ENCODE measurements around the gene AGFG1. TPM values are rescaled to one million over a fixed set of nuclear protein-coding genes. Genes with fewer than 3 reads are reported as not detected.

The AGFG1 gene
- total RNA-seq, 1 donor from 2014 or later: 84.1 TPM

DNA sequence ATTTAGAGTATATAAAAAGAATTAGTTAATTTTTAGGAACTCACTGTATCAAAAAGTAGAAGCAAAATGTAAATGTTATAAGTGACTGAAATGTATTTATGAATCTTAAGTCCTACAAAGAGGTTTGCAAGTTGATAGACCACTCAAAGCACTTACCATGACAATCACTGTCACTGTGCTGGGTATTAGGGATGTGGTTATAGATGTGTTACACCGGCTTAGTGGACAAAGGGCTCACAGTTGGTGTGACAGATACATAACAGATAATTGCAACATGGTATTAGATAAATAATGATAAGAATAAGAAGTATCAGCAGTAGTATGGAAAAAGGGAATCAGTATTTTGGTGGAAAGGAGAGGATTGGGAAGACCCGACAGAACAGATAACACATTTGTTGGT, 21.6 kb downstream of the AGFG1 start:
- Histone ChIP-seq H3K27ac (ENCODE audit: low read depth, low read length) (no peak overlapping the region), H3K4me3 (ENCODE audit: insufficient read depth, low read depth, low read length) (no peak overlapping the region), H3K9me3 (ENCODE audit: insufficient read depth, low read depth, low read length) (no peaks in the 10 kb centered on the region), H3K36me3 (ENCODE audit: insufficient read depth, low read length) (peaks cover 3% of the 10 kb centered on the region), H4K20me1 (ENCODE audit: insufficient read depth, low read length) (peaks cover 65% of the 10 kb centered on the region), H3K27me3 (ENCODE audit: insufficient read depth, low read length) (no peaks in the 10 kb centered on the region), H3K9ac (ENCODE audit: low read length) (no peak overlapping the region), H3K79me2 (ENCODE audit: insufficient read depth, low read length) (peaks cover 98% of the 10 kb centered on the region), H3K4me2 (ENCODE audit: low read length) (no peak overlapping the region), H3K4me1 (ENCODE audit: insufficient read depth, low read length) (no peaks in the 10 kb centered on the region), H2AFZ (ENCODE audit: low read depth, low read length) (no peak overlapping the region)
- Mint-ChIP-seq H3K27me3 (ENCODE audit: low read depth, unreplicated experiment) (no peaks in the 10 kb centered on the region), H3K4me1 (ENCODE audit: low read depth, unreplicated experiment) (no peaks in the 10 kb centered on the region), H3K36me3 (ENCODE audit: low read depth, unreplicated experiment) (no peaks in the 10 kb centered on the region), H3K9me3 (ENCODE audit: unreplicated experiment) (no peaks in the 10 kb centered on the region), H3K27ac (ENCODE audit: unreplicated experiment) (no peak overlapping the region), H3K4me3 (ENCODE audit: unreplicated experiment) (no peak overlapping the region)
- no peak for FAIRE-seq
- no peak for DNase-seq (ENCODE audit: low read depth)
- no peak for TF ChIP-seq EZH2 (IDR thresholded peaks at IDR 0.05; ENCODE audit: insufficient read depth, low read length)
- TF ChIP-seq, protein P1, sequence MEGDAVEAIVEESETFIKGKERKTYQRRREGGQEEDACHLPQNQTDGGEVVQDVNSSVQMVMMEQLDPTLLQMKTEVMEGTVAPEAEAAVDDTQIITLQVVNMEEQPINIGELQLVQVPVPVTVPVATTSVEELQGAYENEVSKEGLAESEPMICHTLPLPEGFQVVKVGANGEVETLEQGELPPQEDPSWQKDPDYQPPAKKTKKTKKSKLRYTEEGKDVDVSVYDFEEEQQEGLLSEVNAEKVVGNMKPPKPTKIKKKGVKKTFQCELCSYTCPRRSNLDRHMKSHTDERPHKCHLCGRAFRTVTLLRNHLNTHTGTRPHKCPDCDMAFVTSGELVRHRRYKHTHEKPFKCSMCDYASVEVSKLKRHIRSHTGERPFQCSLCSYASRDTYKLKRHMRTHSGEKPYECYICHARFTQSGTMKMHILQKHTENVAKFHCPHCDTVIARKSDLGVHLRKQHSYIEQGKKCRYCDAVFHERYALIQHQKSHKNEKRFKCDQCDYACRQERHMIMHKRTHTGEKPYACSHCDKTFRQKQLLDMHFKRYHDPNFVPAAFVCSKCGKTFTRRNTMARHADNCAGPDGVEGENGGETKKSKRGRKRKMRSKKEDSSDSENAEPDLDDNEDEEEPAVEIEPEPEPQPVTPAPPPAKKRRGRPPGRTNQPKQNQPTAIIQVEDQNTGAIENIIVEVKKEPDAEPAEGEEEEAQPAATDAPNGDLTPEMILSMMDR (IDR thresholded peaks at IDR 0.05; ENCODE audit: insufficient read depth, low read depth, low read length): no peak

DNA sequence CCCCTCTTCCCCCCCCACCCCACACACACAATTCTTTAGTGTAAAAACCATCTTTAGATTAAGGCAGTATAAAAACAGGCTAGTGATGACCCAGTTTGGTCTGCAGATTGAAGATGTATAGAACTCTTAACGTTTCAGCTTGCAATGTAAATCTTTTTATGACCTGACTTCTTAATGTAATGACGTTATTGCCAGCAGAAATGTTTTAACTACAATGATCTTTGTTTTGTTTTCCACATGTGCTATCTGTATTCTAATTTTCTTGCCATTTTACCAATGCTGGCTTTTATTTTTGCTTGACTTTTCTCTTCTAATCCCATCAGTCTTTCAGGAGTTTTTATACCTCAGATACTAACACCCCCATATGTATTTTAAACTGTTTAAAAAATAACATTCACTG, 25.2 kb downstream of the AGFG1 start:
- DNase-seq (ENCODE audit: low read depth): no peak
- Histone ChIP-seq H3K4me1 (ENCODE audit: insufficient read depth, low read length) (no peaks in the 10 kb centered on the region), H3K4me3 (ENCODE audit: insufficient read depth, low read depth, low read length) (no peak overlapping the region), H3K9ac (ENCODE audit: low read length) (no peak overlapping the region), H3K27me3 (ENCODE audit: insufficient read depth, low read length) (no peaks in the 10 kb centered on the region), H3K9me3 (ENCODE audit: insufficient read depth, low read depth, low read length) (no peaks in the 10 kb centered on the region), H3K4me2 (ENCODE audit: low read length) (no peak overlapping the region), H3K36me3 (ENCODE audit: insufficient read depth, low read length) (peaks cover 3% of the 10 kb centered on the region), H4K20me1 (ENCODE audit: insufficient read depth, low read length) (peaks cover 68% of the 10 kb centered on the region), H3K27ac (ENCODE audit: low read depth, low read length) (no peak overlapping the region), H2AFZ (ENCODE audit: low read depth, low read length) (no peak overlapping the region), H3K79me2 (ENCODE audit: insufficient read depth, low read length) (peaks cover 95% of the 10 kb centered on the region)
- Mint-ChIP-seq H3K36me3 (ENCODE audit: low read depth, unreplicated experiment) (no peaks in the 10 kb centered on the region), H3K27ac (ENCODE audit: unreplicated experiment) (no peak overlapping the region), H3K4me3 (ENCODE audit: unreplicated experiment) (no peak overlapping the region), H3K9me3 (ENCODE audit: unreplicated experiment) (no peaks in the 10 kb centered on the region), H3K4me1 (ENCODE audit: low read depth, unreplicated experiment) (peaks cover 2% of the 10 kb centered on the region), H3K27me3 (ENCODE audit: low read depth, unreplicated experiment) (no peaks in the 10 kb centered on the region)
- TF ChIP-seq EZH2 (IDR thresholded peaks at IDR 0.05; ENCODE audit: insufficient read depth, low read length): no peak
- TF ChIP-seq, protein P1 (IDR thresholded peaks at IDR 0.05; ENCODE audit: insufficient read depth, low read depth, low read length): no peak
- FAIRE-seq: no peak

DNA sequence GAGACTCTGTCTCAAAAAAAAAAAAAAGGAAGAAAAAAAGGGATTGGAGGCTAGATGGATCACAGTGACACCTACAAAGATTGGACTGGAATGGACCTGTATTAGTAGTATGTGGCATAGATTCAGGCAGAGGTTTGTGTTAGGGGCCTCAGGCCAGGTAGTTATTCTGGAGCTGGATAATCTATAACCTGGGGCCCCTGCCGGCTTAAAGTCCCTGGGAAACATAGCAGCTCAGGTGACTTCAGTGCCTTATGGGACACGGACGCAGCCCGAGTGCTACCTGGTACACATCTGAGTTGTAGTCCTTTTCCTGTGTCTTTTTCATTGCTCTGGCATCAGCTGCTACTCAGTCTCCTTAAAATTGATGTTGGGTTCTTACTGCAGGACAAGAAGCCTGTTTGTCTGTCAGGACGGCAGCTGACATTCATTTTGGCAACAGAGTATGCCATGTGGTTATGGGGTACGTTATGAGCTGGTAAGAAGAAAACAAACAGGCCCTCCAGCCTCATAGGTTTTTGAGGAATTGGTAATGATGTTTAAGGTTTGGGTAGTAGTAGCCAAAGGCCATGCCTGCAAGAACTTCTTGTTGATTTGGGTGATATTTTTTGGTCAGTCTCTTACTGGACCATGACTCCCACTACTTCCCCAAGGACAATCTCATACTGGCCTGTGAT, 27.8 kb downstream of the AGFG1 start:
- no peak overlapping the region for H3K27ac Mint-ChIP-seq (ENCODE audit: unreplicated experiment)
- TF ChIP-seq EZH2 (IDR thresholded peaks at IDR 0.05; ENCODE audit: insufficient read depth, low read length): no peak
- TF ChIP-seq, protein P1 (IDR thresholded peaks at IDR 0.05; ENCODE audit: insufficient read depth, low read depth, low read length): no peak

More for the DNA sequence above, 27.8 kb downstream of the AGFG1 start:
- H3K27me3 ChIP-seq (ENCODE audit: insufficient read depth, low read length): no peaks in the 10 kb centered on the region
- no peaks in the 10 kb centered on the region for H3K9me3 ChIP-seq (ENCODE audit: insufficient read depth, low read depth, low read length)
- FAIRE-seq (no peak), DNase-seq (ENCODE audit: low read depth) (no peak)
- H3K4me2 ChIP-seq (ENCODE audit: low read length): no peak overlapping the region
- H2AFZ ChIP-seq (ENCODE audit: low read depth, low read length): no peak overlapping the region
- no peaks in the 10 kb centered on the region for H3K36me3 Mint-ChIP-seq (ENCODE audit: low read depth, unreplicated experiment)
- peaks cover 81% of the 10 kb centered on the region for H4K20me1 ChIP-seq (ENCODE audit: insufficient read depth, low read length)
- H3K79me2 ChIP-seq (ENCODE audit: insufficient read depth, low read length): peaks cover 95% of the 10 kb centered on the region
- H3K4me1 ChIP-seq (ENCODE audit: insufficient read depth, low read length): peaks cover 9% of the 10 kb centered on the region
- H3K4me3 ChIP-seq (ENCODE audit: insufficient read depth, low read depth, low read length): no peak overlapping the region
- peaks cover 3% of the 10 kb centered on the region for H3K36me3 ChIP-seq (ENCODE audit: insufficient read depth, low read length)
- H3K27ac ChIP-seq (ENCODE audit: low read depth, low read length): no peak overlapping the region
- no peak overlapping the region for H3K9ac ChIP-seq (ENCODE audit: low read length)
- H3K4me1 Mint-ChIP-seq (ENCODE audit: low read depth, unreplicated experiment): peaks cover 17% of the 10 kb centered on the region
- no peaks in the 10 kb centered on the region for H3K27me3 Mint-ChIP-seq (ENCODE audit: low read depth, unreplicated experiment)
- no peaks in the 10 kb centered on the region for H3K9me3 Mint-ChIP-seq (ENCODE audit: unreplicated experiment)
- H3K4me3 Mint-ChIP-seq (ENCODE audit: unreplicated experiment): no peak overlapping the region

Measured in astrocyte (in vitro differentiated cells and primary cell).